Subcutaneous adipose tissue (tissue), 4 donors: ENCODE measurements around the gene PXMP4. TPM values are rescaled to one million over a fixed set of nuclear protein-coding genes. Genes with fewer than 3 reads are reported as not detected.

Experiments
- CTCF ChIP-seq: fragments of 450-650 bp; IDR thresholded peaks from one replicate; pipeline ENCODE4 v1.5.1; 2016; ENCODE audit warnings: low read depth, mild to moderate bottlenecking, control low read depth, antibody characterized with exemption, moderate library complexity
- total RNA-seq, 4 donors: library from RNA; depleted of rRNA; stranded (reverse); fragments of >200 nt; gene quantifications; one replicate each; pipeline ENCODE4 v1.1.0, GENCODE V29; 2016

PXMP4 gene
- total RNA-seq, 4 donors from 2014 or later: 2.0 to 7.0 (median 4.3) TPM

GRCh38 chr20:33688938-33689424 lies 31.1 kb downstream of the PXMP4 start:
- TF ChIP-seq CTCF: no peak

- no peak for TF ChIP-seq CTCF
These were observed 31.8 kb downstream of the PXMP4 start for GRCh38 chr20:33687993-33688937.

GRCh38 chr20:33687370-33687915 lies 32.7 kb downstream of the PXMP4 start:
- no peak for TF ChIP-seq CTCF

- TF ChIP-seq CTCF: no peak
These were observed 33.1 kb downstream of the PXMP4 start for GRCh38 chr20:33686984-33687366.

GRCh38 chr20:33686100-33686983 lies 33.8 kb downstream of the PXMP4 start, which contains the start of gene E2F1:
E2F1 (minus strand) TSS chr20:33686385; CDS start chr20:33686264, 121 bp downstream.
- TF ChIP-seq CTCF: no peak

GRCh38 chr20:33685328-33686099 lies 34.6 kb downstream of the PXMP4 start:
- TF ChIP-seq CTCF: no peak
